ENCODE measurements around the gene MT1B.
A peak's percentile ranks its signal among the peaks of the same experiment; 100 is the strongest.
"Not testable (repeated sequence)": the region's sequence is repeated elsewhere in the genome, so short reads cannot be mapped to it uniquely, and the experiment has no call there.

Gene MT1B

DNA sequence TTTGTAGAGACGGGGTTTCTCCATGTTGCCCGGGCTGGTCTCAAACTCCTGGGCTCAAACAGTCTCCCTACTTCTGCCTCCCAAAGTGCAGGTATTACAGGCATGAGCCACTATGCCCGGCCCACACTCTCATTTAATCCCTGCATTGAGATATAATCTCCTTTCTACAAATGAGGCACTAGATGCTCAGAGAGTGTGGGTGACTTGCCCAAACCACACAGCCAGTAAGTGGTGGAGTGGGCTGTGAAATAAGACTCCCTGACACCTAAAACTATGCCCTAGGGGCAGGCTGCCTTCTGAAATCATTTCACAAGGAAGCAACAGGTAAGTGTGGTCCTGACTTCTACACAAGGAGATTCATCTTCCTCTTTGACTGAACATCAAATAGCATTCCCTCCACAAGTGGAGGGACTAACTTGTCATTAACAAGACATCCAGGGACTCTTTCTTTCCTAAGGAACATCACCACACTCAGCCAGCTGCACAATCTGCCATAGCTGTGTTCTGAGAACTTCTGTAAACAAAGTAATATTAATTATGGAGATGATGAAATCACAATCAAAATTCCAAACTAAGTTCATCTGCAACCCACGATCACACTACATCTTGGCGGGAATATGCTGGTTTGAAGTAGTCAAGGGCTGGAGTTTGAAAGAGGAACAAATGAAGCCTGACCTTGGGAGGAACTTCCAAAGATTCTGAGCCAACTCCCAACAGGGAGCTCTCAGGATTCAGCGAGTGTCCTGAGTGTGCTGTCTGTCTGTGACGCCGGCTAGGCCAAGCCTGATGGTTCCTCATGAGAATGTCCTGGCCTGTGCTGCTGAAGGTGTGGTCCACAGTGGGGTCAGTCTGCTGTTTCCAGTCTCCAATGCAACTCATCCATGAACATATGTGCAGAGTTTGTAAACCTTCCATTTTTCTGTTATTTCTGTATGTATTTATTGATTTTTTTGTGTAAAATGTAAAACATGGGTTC, 13.9 kb downstream of the MT1B start:
- peak; percentile 66 for FAIRE-seq
- not testable (repeated sequence) for DNase-seq (ENCODE audit: insufficient read length, low spot score)

DNA sequence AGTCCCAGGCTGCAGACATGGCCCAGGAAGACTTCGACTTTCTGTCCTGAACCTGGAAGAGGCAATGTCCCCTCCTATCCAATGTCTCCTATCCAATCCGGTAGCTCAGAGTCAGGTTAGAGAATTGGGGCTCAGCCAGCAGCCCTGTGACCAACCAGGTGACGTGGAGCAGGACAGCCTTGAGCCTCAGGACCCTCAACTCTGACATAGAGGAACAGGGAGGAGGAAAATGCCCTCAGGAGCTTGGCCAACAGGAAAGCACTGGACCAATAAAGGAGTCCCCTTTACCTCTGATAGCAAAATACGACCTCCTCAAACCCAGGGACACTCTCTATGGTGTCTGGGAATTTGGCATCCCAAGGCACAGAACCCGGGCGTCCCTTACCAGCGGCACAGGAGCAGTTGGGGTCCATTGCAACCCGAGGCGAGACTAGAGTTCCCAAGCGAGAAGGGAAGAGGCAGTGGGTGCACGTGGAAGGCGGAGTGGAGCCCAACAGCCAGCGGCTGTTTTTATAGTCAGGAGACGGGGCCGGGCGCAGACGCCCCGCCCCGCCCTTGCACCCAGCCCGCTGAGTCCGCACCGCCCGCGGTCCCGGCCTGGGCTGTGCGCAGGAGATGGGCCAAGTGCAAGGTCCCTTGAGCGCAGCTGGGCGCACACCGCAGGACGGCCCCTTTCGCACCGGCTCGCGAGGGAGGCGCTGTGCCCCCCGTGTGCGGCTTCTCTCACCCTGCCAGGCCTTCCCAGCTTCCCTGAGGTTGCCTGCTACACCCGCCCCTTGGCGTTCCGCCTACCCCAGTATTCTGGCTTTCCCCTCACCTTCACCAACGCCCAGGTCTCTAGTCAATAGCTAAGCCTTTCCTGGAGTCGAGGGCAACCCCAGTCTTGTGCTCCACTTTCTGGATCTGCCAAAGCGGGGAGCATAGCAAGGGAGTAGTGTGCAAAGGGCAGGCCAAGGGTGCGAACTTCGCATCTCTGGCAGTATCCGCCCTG, 16.2 kb downstream of the MT1B start, which contains the start of gene MT1G:
TSS of gene MT1G (minus strand) at position 485 of the 991 bp plus-strand sequence. CDS start at position 413, 72 bp downstream.
- DNase-seq (ENCODE audit: insufficient read length, low spot score): no peak

DNA sequence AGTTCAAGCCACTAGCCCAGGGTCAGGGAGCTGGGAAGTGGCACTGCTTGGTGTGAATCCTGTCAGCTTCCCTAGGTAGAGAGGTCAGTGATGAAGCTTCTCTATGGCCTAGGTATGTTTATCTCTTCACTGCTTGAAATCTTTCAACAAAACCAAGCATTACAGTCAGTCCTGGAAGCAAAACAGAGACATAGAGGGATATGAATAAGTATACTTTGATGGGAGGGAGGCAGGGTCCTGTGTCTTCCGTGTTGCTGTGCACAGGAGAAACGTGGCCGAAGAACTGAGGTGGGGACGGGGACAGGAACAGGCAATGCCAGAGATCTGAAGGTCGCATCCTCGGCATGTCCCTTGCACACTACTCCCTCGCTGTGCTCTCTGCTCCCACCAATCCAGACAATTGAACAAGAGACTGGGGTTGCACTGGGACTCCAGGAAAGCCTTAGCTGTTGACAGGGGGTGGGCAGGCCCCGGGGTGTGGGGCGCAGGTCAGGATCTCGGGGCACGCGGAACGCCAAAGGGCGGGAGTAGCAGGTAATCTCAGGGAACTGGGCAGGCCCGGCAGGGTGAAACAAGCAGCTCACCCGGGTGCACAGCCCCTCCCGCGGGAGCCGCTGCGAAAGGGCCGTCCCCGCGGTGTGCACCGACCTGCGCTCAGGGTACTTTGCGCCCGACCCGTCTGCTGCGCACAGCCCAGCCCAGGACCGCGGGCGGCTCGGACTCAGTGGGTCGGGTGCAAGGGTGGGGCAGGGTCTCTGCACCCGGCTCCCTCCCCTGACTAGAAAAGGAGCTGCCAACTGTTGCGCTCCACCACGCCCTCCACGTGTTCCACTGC, 17.5 kb downstream of the MT1B start, which contains the start of gene MT1H:
TSS of gene MT1H (plus strand) at position 810 of the 835 bp plus-strand sequence. CDS start 71 bp downstream, outside the sequence.
- DNase-seq (ENCODE audit: insufficient read length, low spot score) (no peak), FAIRE-seq (no peak)

More for the DNA sequence above, 16.2 kb downstream of the MT1B start, which contains the start of gene MT1G:
- FAIRE-seq: no peak

DNA sequence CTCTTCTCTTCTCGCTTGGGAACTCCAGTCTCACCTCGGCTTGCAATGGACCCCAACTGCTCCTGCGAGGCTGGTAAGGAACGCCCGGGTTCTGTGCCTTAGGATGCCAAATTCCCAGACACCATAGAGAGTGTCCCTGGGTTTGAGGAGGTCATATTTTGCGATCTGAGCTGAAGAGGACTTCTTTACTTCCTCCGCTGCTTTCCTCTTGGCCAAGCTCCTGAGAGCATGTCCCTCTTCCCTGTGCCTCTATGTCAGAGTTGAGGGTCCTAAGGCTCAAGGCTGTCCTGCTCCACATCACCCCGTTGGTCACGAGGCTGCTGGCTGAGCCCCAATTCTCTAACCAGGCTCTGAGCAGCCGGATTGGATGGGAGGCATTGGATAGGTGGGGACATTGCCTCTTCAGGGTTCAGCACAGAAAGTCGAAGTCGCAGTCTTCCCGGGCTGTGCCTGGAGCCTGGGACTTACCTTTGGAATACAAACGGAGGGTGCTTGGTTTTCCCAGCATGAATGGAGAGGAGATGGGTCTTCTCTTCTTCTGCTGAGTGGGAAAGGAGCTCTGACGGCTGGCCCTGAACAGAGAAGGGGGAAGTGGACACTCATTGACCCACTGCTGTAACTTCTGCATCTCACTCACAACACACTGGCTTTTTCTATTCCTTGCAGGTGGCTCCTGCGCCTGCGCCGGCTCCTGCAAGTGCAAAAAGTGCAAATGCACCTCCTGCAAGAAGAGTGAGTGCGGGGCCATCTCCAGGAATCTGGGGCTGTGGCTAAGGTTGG, 18.3 kb downstream of the MT1B start:
- FAIRE-seq (no peak), DNase-seq (ENCODE audit: insufficient read length, low spot score) (no peak)

DNA sequence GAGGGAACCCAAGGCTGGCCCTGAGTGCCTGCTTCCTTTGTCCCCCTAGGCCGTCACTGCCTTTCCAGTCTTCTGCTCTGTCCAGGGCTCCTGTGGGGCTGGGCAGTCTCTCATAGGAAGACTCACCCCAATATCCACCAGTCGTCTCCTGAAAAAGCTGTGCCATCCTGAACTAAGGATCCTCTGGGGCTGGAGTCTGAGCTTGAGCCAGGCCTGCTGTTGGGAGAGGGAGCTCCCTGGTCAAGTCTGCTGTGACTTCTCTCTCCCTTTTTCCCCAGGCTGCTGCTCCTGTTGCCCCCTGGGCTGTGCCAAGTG, 18.9 kb downstream of the MT1B start:
- DNase-seq (ENCODE audit: insufficient read length, low spot score) (no peak), FAIRE-seq (no peak)

DNA sequence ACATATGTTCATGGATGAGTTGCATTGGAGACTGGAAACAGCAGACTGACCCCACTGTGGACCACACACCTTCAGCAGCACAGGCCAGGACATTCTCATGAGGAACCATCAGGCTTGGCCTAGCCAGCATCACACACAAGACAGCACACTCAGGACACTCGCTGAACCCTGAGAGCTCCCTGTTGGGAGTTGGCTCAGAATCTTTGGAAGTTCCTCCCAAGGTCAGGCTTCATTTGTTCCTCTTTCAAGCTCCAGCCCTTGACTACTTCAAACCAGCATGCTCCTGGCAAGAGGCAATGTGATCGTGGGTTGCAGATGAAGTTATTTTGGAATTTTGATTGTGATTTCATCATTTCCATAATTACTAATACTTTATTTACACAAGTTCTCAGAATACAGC, 20.0 kb downstream of the MT1B start:
- DNase-seq (ENCODE audit: insufficient read length, low spot score); FAIRE-seq: not testable (repeated sequence)

DNA sequence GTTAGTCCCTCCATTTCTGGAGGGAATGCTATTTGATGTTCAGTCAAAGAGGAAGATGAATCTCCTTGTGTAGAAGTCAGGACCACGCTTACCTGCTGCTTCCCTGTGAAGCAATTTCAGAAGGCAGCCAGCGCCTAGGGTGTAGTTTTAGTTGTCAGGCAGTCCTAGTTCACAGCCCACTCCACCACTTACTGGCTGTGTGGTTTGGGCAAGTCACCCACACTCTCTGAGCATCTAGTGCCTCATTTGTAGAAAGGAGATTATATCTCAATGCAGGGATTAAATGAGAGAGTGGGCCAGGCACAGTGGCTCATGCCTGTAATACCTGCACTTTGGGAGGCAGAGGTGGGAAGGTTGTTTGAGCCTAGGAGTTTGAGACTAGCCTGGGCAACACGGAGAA, 20.5 kb downstream of the MT1B start:
- peak; percentile 31 for FAIRE-seq

DNA sequence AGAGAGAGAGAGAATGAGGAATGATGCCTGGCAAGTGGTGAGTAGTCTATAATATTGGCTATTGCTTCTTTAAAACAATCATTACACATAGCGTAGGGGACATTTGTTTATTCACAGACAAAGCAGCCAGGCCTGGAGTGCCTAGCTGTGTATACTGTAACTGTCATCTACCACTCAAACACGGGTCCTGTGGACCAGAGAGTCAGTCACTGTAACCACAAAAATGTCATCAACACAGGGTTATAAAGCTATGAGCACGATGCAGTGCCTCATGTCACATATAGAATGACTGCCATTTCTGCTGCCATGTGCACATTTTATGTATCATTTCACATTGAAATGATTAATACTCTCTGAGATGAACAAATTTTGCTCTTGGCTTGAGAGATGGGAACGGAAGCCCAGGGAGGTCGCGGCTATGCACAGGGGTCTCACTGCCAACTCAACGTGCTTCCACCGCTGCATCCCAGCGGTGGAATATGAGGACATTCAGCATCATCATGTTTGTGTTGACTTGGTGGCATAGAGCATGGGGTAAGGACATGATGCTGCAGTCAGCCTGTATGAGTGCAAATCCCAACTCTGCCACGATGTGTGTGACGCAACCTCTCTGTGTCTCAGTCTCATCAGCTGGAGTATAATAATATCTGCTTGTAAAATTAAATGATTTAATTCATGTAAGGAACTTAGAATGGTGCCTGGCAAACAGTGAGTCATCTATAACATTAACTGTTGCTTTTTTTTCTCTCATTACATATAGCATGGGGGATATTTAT, 21.3 kb downstream of the MT1B start:
- DNase-seq (ENCODE audit: insufficient read length, low spot score): no peak
- peak; percentile 33 for FAIRE-seq

More for the DNA sequence above, 20.5 kb downstream of the MT1B start:
- not testable (repeated sequence) for DNase-seq (ENCODE audit: insufficient read length, low spot score)

DNA sequence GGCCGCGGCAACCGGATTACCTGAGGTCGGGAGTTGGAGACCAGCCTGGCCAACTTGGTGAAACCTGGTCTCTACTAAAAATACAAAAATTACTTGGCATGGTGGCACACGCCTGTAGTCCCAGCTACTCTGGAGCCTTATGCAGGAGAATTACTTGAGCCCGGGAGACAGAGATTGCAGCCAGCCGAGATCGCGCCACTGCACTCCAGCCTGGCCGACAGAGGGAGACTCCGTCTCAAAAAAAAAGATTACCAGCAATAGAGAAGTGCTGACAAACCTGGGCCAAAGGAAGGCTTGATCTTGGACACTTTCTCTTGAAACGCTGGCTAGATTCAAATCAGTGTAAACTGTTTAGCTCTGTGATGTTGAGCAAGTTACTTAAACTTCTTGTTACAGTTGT, 22.2 kb downstream of the MT1B start:
- no peak for FAIRE-seq
- DNase-seq (ENCODE audit: insufficient read length, low spot score): no peak

DNA sequence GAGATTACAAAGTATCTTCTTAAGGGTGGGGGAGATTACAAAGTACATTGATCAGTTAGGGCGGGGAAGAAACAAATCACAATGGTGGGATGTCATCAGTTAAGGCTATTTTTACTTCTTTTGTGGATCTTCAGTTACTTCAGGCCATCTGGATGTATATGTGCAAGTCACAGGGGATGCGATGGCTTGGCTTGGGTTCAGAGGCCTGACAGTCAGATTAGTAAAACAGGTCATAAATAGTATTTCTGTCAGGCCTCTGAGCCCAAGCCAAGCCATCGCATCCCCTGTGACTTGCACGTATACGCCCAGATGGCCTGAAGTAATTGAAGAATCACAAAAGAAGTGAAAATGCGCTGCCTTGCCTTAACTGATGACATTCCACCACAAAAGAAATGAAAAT, 22.9 kb downstream of the MT1B start:
- FAIRE-seq: not testable (repeated sequence)

DNA sequence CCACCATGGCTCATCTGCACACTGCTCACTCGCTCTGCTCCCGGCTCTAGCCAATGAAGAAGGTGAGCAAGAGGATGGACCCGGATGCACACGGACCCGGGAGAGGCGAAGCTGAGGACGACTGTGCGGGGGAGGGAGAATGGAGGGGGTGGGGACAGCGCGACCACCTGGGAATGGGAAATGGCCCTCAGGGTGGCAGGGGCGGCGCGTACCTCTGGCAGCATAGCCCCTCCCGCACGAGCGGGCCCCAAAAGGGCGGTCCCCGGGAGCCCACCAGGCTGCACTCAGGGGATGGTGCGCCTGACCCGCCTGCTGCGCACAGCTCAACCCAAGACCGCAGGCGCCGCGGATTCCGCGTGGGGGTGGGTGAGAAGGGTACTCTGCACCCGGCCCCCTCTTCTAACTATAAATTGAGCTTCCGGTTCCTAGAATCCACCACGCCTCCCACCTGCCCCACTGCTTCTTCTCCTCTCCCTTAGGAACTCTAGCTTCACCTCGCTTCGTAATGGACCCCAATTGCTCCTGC, 24.1 kb downstream of the MT1B start:
- no peak for FAIRE-seq
- no peak for DNase-seq (ENCODE audit: insufficient read length, low spot score)

More for the DNA sequence above, 22.9 kb downstream of the MT1B start:
- DNase-seq (ENCODE audit: insufficient read length, low spot score): not testable (repeated sequence)

DNA sequence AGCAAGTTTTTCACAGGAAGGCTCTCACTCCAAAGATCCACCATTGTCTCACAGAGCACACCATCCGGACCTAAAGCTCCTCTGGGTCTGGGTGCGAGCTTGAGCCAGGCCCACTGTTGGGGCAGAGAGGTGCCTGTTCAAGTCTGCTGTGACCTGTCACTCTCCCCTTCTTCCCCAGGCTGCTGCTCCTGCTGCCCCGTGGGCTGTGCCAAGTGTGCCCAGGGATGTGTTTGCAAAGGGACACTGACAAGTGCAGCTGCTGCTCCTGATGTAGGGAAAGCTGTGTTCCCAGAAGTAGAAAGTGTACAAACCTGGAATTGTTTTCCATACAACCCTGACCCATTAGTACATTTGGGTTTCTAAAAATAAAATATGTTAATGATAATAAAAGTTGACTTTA, 25.8 kb downstream of the MT1B start:
- DNase-seq (ENCODE audit: insufficient read length, low spot score): no peak
- FAIRE-seq: no peak

DNA sequence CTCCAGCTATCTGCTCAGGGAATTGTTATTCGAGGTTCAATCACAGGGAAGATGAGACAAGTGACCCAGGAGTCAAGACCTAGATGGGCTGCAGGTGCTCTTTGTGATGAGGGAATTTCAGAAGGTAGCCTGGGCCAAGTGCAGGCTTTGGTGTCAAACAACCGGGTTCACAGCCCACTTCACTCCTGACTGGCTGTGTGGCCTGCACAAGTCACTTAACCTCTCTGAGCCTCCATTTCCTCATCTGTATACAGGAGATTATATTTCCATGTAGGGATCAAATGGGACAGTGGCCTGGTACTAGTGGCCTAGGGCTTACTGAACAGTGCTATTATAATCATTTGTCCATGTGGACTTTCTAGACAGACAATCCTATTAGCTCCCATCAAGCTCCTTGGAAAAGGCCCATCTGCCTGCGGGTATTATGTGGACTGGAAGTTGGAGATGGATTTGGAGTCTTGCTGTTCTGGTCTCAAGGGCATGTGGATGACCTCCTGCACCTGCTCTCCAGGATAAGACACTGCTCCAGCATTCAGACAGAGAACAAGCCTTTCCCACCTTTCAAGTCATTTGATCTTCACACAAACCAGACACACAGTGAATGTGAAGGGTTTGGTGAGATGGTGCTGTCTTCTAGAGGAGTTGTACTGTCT, 27.5 kb downstream of the MT1B start:
- no peak for FAIRE-seq
- DNase-seq (ENCODE audit: insufficient read length, low spot score): no peak

DNA sequence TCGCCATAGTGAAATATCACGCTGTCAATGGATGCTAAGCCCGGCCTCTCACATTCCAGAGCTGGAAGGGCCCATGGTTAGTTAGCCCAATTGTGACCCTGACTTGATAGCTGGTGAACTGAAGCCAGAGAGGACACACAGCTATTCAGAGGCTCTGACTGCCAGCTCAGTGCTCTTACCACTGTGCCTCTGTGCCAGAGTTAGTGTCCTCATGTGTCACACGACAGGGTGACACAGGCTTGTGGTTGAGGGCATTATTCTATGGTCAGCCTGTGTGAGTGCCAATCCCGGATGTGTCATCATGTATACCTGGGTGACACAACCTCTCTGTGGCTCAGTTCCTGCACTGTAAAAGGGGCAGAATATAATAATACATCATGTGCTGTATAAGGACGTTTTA, 28.1 kb downstream of the MT1B start:
- DNase-seq (ENCODE audit: insufficient read length, low spot score) (no peak), FAIRE-seq (no peak)

DNA sequence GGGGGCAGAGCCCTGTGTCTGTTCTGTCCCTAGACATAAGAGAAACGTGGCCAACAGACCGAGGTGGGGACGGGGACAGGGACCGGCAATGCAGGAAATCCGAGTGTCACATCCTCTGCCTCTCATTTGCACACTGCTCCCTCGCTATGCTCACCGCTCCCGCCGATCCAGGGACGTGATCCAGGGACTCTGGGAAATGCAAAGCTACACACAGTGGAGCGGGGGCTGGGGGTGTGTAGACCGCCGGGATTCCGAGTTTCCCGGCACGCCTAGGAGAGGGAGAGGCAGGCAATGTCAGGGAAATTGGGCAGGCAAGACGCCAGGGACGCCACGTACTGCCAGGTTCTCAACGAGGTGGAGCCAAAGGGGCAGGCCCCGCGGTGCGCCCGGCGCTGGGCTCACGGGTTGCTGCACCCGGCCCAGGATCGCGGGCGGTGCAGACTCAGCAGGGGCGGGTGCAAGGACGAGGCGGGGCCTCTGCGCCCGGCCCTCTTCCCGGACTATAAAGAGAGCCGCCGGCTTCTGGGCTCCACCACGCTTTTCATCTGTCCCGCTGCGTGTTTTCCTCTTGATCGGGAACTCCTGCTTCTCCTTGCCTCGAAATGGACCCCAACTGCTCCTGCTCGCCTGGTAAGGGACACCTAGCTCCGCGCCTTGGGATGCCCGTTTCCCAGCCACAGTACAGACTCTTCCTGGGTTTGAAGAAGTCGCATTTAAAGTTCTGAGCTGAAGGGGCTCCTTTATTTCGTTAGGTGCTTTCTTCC, 30.4 kb downstream of the MT1B start, which contains the start of gene MT1X:
TSS of gene MT1X (plus strand) at position 532 of the 764 bp plus-strand sequence. CDS start at position 603, 71 bp downstream.
- peak; percentile 88 for DNase-seq (ENCODE audit: insufficient read length, low spot score)
- peak; percentile 63 for FAIRE-seq

DNA sequence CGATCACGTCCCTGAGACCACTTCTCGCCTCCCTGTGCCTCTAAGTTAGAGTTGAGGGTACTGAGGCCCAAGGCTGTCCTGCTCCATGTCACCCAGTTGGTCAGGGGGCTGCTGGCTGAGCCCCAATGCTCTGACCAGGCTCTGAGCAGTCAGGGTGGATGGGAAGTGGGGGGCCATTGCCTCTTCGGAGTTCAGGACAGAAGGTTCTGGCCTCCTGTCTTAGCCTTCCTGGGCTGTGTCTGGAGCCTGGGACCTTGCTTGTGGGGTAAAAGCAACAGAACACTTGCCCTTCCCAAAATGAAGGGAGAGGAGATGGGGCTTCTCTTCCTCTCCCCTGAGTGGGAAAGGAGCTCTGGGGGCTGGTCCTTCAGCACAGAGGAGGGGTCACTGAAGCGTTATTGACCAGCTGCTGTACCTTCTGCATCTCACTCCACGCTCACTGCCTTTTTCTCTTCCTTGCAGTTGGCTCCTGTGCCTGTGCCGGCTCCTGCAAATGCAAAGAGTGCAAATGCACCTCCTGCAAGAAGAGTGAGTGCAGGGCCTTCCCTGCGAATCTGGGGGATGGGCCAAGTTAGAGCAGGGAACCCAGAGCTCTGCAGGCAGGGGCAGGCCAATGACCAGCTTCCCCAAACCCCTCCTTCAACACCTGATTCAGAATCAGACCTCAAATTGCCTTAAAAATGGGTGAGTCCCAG, 31.2 kb downstream of the MT1B start:
- FAIRE-seq (no peak), DNase-seq (ENCODE audit: insufficient read length, low spot score) (no peak)
